HCT116 (cell line): Measurements from ENCODE around the gene CLEC14A. TPM values are rescaled to one million over a fixed set of nuclear protein-coding genes. Genes with fewer than 3 reads are reported as not detected.

Experiments
- ATAC-seq: fragments of 200-7000 bp; cut with Tn5 transposase; 2 replicates; pipeline ENCODE4 v1.9.1; 2020; ENCODE audit warnings: mild to moderate bottlenecking, moderate library complexity
- BruUV-seq: library from RNA; stranded (reverse); fragments of 400-500 nt; replicated peaks from 2 replicates; lab custom pipeline; 2021; lab: Mats Ljungman, UMichigan
- CTCF ChIA-PET: fragments of 300-600 bp; sonication (Branson Sonifier 250); formaldehyde crosslinking; loops from one replicate; lab custom pipeline; 2021; ENCODE audit warnings: antibody characterized with exemption; lab: Charles Lee
- POLR2A ChIA-PET: fragments of 300-600, 350-600 bp; sonication (Branson Sonifier 250); formaldehyde crosslinking; loops from one replicate; lab custom pipeline; 2021; ENCODE audit warnings: antibody characterized with exemption; lab: Charles Lee
- RAD21 ChIA-PET, 2 experiments: fragments of 300-600 bp; sonication (Branson Sonifier 250); formaldehyde crosslinking; loops; one replicate each; lab custom pipeline; 2023; ENCODE audit warnings: low total read pairs in 2 of 2; ENCODE audit not compliant: uncharacterized antibody in 2 of 2, unreplicated experiment in 2 of 2, low non-redundant PET in 1 of 2; lab: Charles Lee
- DNase-seq: peaks from one replicate; pipeline ENCODE4 v3.0.0-alpha.2; 2010; ENCODE audit warnings: low read depth, low spot score
- H2AFZ ChIP-seq: fragments of 200-600 bp; shearing (Covaris generic), sonication (generic); 2 replicates; pipeline ENCODE4 v1.6.1; 2017; ENCODE audit warnings: low read depth, mixed run types, mixed read lengths, antibody characterized with exemption, low read length; ENCODE audit not compliant: poor library complexity, severe bottlenecking
- H3K27ac ChIP-seq: 2 replicates; pipeline ENCODE4 v1.5.1; 2012; ENCODE audit warnings: low read depth, low read length
- H3K27me3 ChIP-seq: fragments of 200-600 bp; sonication (generic); 2 replicates; pipeline ENCODE4 v1.6.1; 2016; ENCODE audit warnings: mixed run types, low read length, mixed read lengths; ENCODE audit not compliant: insufficient read depth
- H3K36me3 ChIP-seq, 2 experiments: fragments of 200-500 bp in 1 of 2; fragments of 200-600 bp in 1 of 2; sonication (Bioruptor generic) in 1 of 2; sonication (generic) in 1 of 2; 2 replicates each; pipeline versions ENCODE4 v1.5.1 to v1.6.1; 2014 to 2016; ENCODE audit warnings: low read length in 2 of 2, inconsistent platforms in 1 of 2, mixed read lengths in 1 of 2, mixed run types in 1 of 2; ENCODE audit not compliant: insufficient read depth in 2 of 2, control insufficient read depth in 1 of 2
- H3K4me1 ChIP-seq, 2 experiments: fragments of 200-600 bp in 1 of 2; sonication (generic) in 1 of 2; 2 replicates each; pipeline versions ENCODE4 v1.5.1 to v1.6.1; 2012 to 2017; ENCODE audit warnings: low read length in 2 of 2, inconsistent platforms in 1 of 2, mild to moderate bottlenecking in 1 of 2, mixed read lengths in 1 of 2, mixed run types in 1 of 2, moderate library complexity in 1 of 2; ENCODE audit not compliant: insufficient read depth in 2 of 2, control insufficient read depth in 1 of 2
- H3K4me2 ChIP-seq: fragments of 200-600 bp; sonication (generic); 2 replicates; pipeline ENCODE4 v1.6.1; 2017; ENCODE audit warnings: mixed run types, low read length, mixed read lengths
- H3K4me3 ChIP-seq, 2 experiments: fragments of 200-600 bp in 1 of 2; sonication (generic) in 1 of 2; replicated peaks in 1 of 2; 2 replicates each; pipeline ENCODE4 v1.5.1; 2011 to 2016; ENCODE audit warnings: low read length in 2 of 2, control low read depth in 1 of 2, low read depth in 1 of 2, mild to moderate bottlenecking in 1 of 2, mixed read lengths in 1 of 2, mixed run types in 1 of 2
- H3K79me2 ChIP-seq: fragments of 200-600 bp; sonication (generic); 2 replicates; pipeline ENCODE4 v1.6.1; 2017; ENCODE audit warnings: mild to moderate bottlenecking, mixed run types, low read length, moderate library complexity, mixed read lengths; ENCODE audit not compliant: insufficient read depth
- H3K9ac ChIP-seq: fragments of 200-600 bp; sonication (generic); 2 replicates; pipeline ENCODE4 v1.6.1; 2016; ENCODE audit warnings: low read length, mixed read lengths
- H3K9me2 ChIP-seq: fragments of 200-600 bp; sonication (generic), shearing (Covaris generic); 2 replicates; pipeline ENCODE4 v1.6.1; 2017; ENCODE audit warnings: mixed run types, mild to moderate bottlenecking, moderate library complexity; ENCODE audit not compliant: insufficient read depth
- H3K9me3 ChIP-seq, 2 experiments: fragments of 200-500 bp in 1 of 2; fragments of 200-600 bp in 1 of 2; sonication (Bioruptor generic) in 1 of 2; sonication (generic) in 1 of 2; 2 replicates each; pipeline ENCODE4 v1.6.1; 2014 to 2017; ENCODE audit warnings: low read length in 2 of 2, mixed read lengths in 2 of 2, inconsistent platforms in 1 of 2, low read depth in 1 of 2, mild to moderate bottlenecking in 1 of 2, mixed run types in 1 of 2, moderate library complexity in 1 of 2; ENCODE audit not compliant: control insufficient read depth in 1 of 2, insufficient read depth in 1 of 2
- H4K20me1 ChIP-seq: fragments of 200-600 bp; sonication (generic), shearing (Covaris generic); 2 replicates; pipeline ENCODE4 v1.6.1; 2017; ENCODE audit warnings: mixed run types, mild to moderate bottlenecking, moderate library complexity; ENCODE audit not compliant: insufficient read depth
- CBX3 ChIP-seq: IDR thresholded peaks from 2 replicates; pipeline ENCODE4 v1.6.1; 2012; ENCODE audit warnings: low read depth
- CTCF ChIP-seq, 3 experiments: fragments of 200-600 bp in 1 of 3; sonication (generic) in 1 of 3; IDR thresholded peaks in 2 of 3; conservative IDR thresholded peaks in 1 of 3; 2 replicates each; pipeline ENCODE4 v1.5.1; 2012 to 2017; ENCODE audit warnings: low read depth in 2 of 3, low read length in 2 of 3, antibody characterized with exemption in 1 of 3, borderline replicate concordance in 1 of 3, control low read depth in 1 of 3, mild to moderate bottlenecking in 1 of 3, mixed read lengths in 1 of 3, mixed run types in 1 of 3, moderate library complexity in 1 of 3; ENCODE audit not compliant: insufficient read depth in 1 of 3
- EZH2 ChIP-seq: fragments of 200-600 bp; sonication (generic); IDR thresholded peaks from 2 replicates; pipeline ENCODE4 v1.6.1; 2017; ENCODE audit warnings: antibody characterized with exemption, mixed run types
- FOSL1 ChIP-seq: IDR thresholded peaks from 2 replicates; pipeline ENCODE4 v1.6.1; 2012; ENCODE audit warnings: low read depth
- JUND ChIP-seq: IDR thresholded peaks from 2 replicates; pipeline ENCODE4 v1.6.1; 2012
- POLR2AphosphoS5 ChIP-seq: IDR thresholded peaks from 2 replicates; pipeline ENCODE4 v1.6.1; 2011; ENCODE audit warnings: mild to moderate bottlenecking, low read depth, low read length, moderate library complexity
- RAD21 ChIP-seq: IDR thresholded peaks from 2 replicates; pipeline ENCODE4 v1.6.1; 2012; ENCODE audit warnings: low read depth, mild to moderate bottlenecking
- SIN3A ChIP-seq: IDR thresholded peaks from 2 replicates; pipeline ENCODE4 v1.6.1; 2012; ENCODE audit warnings: low read depth
- TCF7L2 ChIP-seq: IDR thresholded peaks from 2 replicates; pipeline ENCODE4 v1.7.0; 2011; ENCODE audit warnings: borderline replicate concordance, inconsistent platforms; ENCODE audit not compliant: insufficient read depth, insufficient read length; ENCODE audit errors: extremely low read depth
- ZBTB33 ChIP-seq: IDR thresholded peaks from 2 replicates; pipeline ENCODE4 v1.6.1; 2011; ENCODE audit warnings: mild to moderate bottlenecking, low read length, moderate library complexity; ENCODE audit not compliant: insufficient replicate concordance; ENCODE audit errors: extremely low read depth
- ZFX ChIP-seq: fragments of 450-650 bp; IDR thresholded peaks from 2 replicates; pipeline ENCODE4 v1.6.1; 2017
- ZNF274 ChIP-seq: fragments of 200-500 bp; sonication (Bioruptor generic); IDR thresholded peaks from 2 replicates; pipeline ENCODE4 v1.6.1; 2014; ENCODE audit warnings: mild to moderate bottlenecking, low read depth, low read length, inconsistent platforms
- intact Hi-C: fragments of 100-400 bp; cut with micrococcal nuclease; formaldehyde crosslinking; loops from 2 replicates; pipeline ENCODE4 v1.10.0; 2022
- total RNA-seq: library from RNA; stranded (reverse); gene quantifications from one replicate; pipeline ENCODE4 v1.2.1, GENCODE V29; 2021; ENCODE audit not compliant: unreplicated experiment
- TF ChIP-seq, protein P1 (sequence below): IDR thresholded peaks from 2 replicates; pipeline ENCODE4 v1.6.1; 2012
- TF ChIP-seq, protein P2 (sequence below): IDR thresholded peaks from 2 replicates; pipeline ENCODE4 v1.6.1; 2012

The CLEC14A gene
- total RNA-seq, 1 experiment from 2014 or later, result 0.10 TPM

DNA sequence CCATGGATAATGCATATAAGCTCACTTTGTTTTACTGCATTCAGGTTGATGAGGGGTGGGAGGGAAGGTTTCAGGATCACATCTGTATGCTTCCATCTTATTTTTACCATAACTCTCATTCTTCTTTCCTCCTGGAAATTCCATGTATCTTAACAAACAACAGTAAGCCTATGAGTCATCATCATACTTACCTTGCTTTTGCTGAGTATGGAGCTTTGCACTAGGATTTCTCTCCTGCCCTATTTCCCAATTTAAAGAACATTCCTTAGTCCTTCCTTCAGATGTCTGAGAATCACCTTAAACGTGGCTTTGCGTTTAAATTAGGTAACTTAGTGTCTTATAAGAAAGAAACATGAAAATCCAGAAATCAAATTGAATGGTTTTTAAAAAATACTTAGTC, 1.6 kb upstream of the CLEC14A start:
- Histone ChIP-seq H3K9me3 (peaks cover 0 to 3% of the 10 kb centered on the region in 2 experiments; a peak in 1 of 4 replicates), H3K4me3 (no peak overlapping the region), H3K27me3 (no peaks in the 10 kb centered on the region), H4K20me1 (no peaks in the 10 kb centered on the region), H3K9ac (no peak overlapping the region), H3K36me3 (no peaks in the 10 kb centered on the region), H3K4me2 (no peak overlapping the region), H2AFZ (no peak overlapping the region), H3K9me2 (no peaks in the 10 kb centered on the region), H3K4me1 (no peaks in the 10 kb centered on the region), H3K27ac (no peak overlapping the region), H3K79me2 (no peaks in the 10 kb centered on the region)
- TF ChIP-seq JUND (no peak), POLR2AphosphoS5 (no peak), RAD21 (no peak), SIN3A (no peak), EZH2 (no peak), ZFX (no peak), ZNF274 (no peak), CBX3 (no peak)
- TF ChIP-seq, protein P1, sequence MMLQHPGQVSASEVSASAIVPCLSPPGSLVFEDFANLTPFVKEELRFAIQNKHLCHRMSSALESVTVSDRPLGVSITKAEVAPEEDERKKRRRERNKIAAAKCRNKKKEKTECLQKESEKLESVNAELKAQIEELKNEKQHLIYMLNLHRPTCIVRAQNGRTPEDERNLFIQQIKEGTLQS, result no peak
- CTCF ChIA-PET, result interaction anchor here (0.8 kb wide), 1 partner anchor 9 kb away, joined by 3 read pairs; no protein-coding TSS in a partner anchor
- intact Hi-C loops, result no loop called here
- no TSS peak for BruUV-seq
- POLR2A ChIA-PET, result no interaction called here
- DNase-seq, result no peak
- RAD21 ChIA-PET, result no interaction called here
- ATAC-seq, result no peak

GRCh38 chr14:38256533-38256840, 594 bp upstream of the CLEC14A start:
- Histone ChIP-seq H3K4me2 (no peak overlapping the region), H3K36me3 (no peaks in the 10 kb centered on the region), H3K27ac (no peak overlapping the region), H3K4me1 (no peaks in the 10 kb centered on the region), H3K9me3 (peaks cover 0 to 3% of the 10 kb centered on the region in 2 experiments; a peak in 1 of 4 replicates), H3K27me3 (no peaks in the 10 kb centered on the region), H3K9me2 (no peaks in the 10 kb centered on the region), H3K79me2 (no peaks in the 10 kb centered on the region), H3K4me3 (no peak overlapping the region), H4K20me1 (no peaks in the 10 kb centered on the region), H2AFZ (no peak overlapping the region), H3K9ac (no peak overlapping the region)
- no TSS peak for BruUV-seq
- no peak for ATAC-seq
- POLR2A ChIA-PET, result no interaction called here
- RAD21 ChIA-PET, result no interaction called here
- CTCF ChIA-PET, result no interaction called here
- TF ChIP-seq, protein P2, sequence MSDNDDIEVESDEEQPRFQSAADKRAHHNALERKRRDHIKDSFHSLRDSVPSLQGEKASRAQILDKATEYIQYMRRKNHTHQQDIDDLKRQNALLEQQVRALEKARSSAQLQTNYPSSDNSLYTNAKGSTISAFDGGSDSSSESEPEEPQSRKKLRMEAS, result no peak
- no peak for TF ChIP-seq FOSL1
- TF ChIP-seq CTCF (IDR thresholded peaks at IDR 0.05 in 2 of 3, conservative IDR thresholded peaks at IDR 0.05 in 1 of 3; ENCODE audit: borderline replicate concordance in 1 of 3, insufficient read depth in 1 of 3, low read depth in 2 of 3, low read length in 2 of 3), result no peak
- no peak for TF ChIP-seq CBX3
- TF ChIP-seq TCF7L2, result no peak
- TF ChIP-seq, protein P1, result no peak
- no peak for TF ChIP-seq RAD21
- TF ChIP-seq ZBTB33, result no peak
- intact Hi-C loops, result no loop called here
- DNase-seq, result no peak
